Upper lobe of right lung (tissue), 1 donor: ENCODE measurements around the gene GNPTAB. TPM values are rescaled to one million over a fixed set of nuclear protein-coding genes. Genes with fewer than 3 reads are reported as not detected.
"Not testable (repeated sequence)": the region's sequence is repeated elsewhere in the genome, so short reads cannot be mapped to it uniquely, and the experiment has no call there.

Source experiments
- ATAC-seq: fragments of 200-7000 bp; cut with Tn5 transposase; one replicate; pipeline ENCODE4 v1.9.1; 2020; ENCODE audit warnings: mild to moderate bottlenecking, moderate library complexity
- DNase-seq: peaks from one replicate; pipeline ENCODE4 v3.0.0-alpha.2; 2020
- H3K27ac ChIP-seq: fragments of 200-600 bp; one replicate; pipeline ENCODE4 v1.8.0; 2022
- H3K27me3 ChIP-seq: fragments of 200-600 bp; one replicate; pipeline ENCODE4 v1.8.0; 2022; ENCODE audit warnings: mild to moderate bottlenecking
- H3K36me3 ChIP-seq: fragments of 200-600 bp; one replicate; pipeline ENCODE4 v1.8.0; 2022
- H3K4me1 ChIP-seq: fragments of 200-600 bp; one replicate; pipeline ENCODE4 v1.8.0; 2022
- H3K4me3 ChIP-seq: fragments of 200-600 bp; one replicate; pipeline ENCODE4 v1.8.0; 2022; ENCODE audit warnings: mild to moderate bottlenecking
- H3K9me3 ChIP-seq: fragments of 200-600 bp; one replicate; pipeline ENCODE4 v1.8.0; 2022
- intact Hi-C: fragments of 100-400 bp; cut with DNase I; formaldehyde crosslinking; loops from one replicate; pipeline ENCODE4 v1.11.0; 2022
- total RNA-seq: library from RNA; stranded (reverse); fragmentation: NEBNext Ultra II Directional; extraction: Animal tissue kit (Norgen Biotek cat#: 25700); gene quantifications from one replicate; pipeline ENCODE4 v1.2.1, GENCODE V29; 2021
- TF ChIP-seq, protein P1 (sequence below): fragments of 200-600 bp; IDR thresholded peaks from one replicate; pipeline ENCODE4 v1.8.0; 2022; ENCODE audit warnings: antibody characterized with exemption
- donor health status: DM: no; HTN: yes; CAD: no; lungs with severe emphysema.

Gene GNPTAB
- total RNA-seq, 1 donor from 2014 or later = 65.9 TPM

GRCh38 chr12:101819467-101819866 is 11.3 kb downstream of the GNPTAB start:
- TF ChIP-seq, protein P1, sequence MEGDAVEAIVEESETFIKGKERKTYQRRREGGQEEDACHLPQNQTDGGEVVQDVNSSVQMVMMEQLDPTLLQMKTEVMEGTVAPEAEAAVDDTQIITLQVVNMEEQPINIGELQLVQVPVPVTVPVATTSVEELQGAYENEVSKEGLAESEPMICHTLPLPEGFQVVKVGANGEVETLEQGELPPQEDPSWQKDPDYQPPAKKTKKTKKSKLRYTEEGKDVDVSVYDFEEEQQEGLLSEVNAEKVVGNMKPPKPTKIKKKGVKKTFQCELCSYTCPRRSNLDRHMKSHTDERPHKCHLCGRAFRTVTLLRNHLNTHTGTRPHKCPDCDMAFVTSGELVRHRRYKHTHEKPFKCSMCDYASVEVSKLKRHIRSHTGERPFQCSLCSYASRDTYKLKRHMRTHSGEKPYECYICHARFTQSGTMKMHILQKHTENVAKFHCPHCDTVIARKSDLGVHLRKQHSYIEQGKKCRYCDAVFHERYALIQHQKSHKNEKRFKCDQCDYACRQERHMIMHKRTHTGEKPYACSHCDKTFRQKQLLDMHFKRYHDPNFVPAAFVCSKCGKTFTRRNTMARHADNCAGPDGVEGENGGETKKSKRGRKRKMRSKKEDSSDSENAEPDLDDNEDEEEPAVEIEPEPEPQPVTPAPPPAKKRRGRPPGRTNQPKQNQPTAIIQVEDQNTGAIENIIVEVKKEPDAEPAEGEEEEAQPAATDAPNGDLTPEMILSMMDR = no peak
- Histone ChIP-seq H3K27me3 (no peaks in the 10 kb centered on the region), H3K9me3 (no peaks in the 10 kb centered on the region), H3K4me3 (no peak overlapping the region), H3K27ac (no peak overlapping the region), H3K36me3 (no peaks in the 10 kb centered on the region), H3K4me1 (peaks cover 26% of the 10 kb centered on the region)
- no peak for ATAC-seq
- DNase-seq = no peak
- intact Hi-C loops = no loop called here

DNA sequence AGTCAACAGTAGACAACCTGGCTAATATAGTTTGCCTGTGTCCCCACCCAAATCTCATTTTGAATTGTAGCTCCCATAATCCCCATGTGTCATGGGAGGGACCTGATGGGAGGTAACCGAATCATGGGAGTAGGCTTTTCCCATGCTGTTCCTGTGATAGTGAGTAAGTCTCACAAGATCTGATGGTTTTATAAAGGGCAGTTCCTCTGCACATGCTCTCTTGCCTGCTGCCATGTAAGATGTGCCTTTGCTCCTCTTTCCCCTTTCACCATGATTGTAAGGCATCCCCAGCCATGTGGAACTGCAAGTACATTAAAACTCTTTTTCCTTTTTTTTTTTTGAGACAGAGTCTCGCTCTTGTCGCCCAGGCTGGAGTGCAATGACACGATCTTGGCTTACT is 12.1 kb downstream of the GNPTAB start:
- ATAC-seq, H3K36me3 ChIP-seq, intact Hi-C loops, H3K4me3 ChIP-seq, DNase-seq, H3K27ac ChIP-seq, H3K27me3 ChIP-seq, H3K9me3 ChIP-seq: not testable (repeated sequence)
- peaks cover 18% of the 10 kb centered on the region for H3K4me1 ChIP-seq

- TF ChIP-seq, protein P1 = no peak
- H3K4me1 ChIP-seq = no peaks in the 10 kb centered on the region
- no peak for ATAC-seq
- no peaks in the 10 kb centered on the region for H3K27me3 ChIP-seq
- H3K27ac ChIP-seq = no peak overlapping the region
- H3K9me3 ChIP-seq = no peaks in the 10 kb centered on the region
- intact Hi-C loops = no loop called here
- DNase-seq = no peak
- H3K4me3 ChIP-seq = no peak overlapping the region
- no peaks in the 10 kb centered on the region for H3K36me3 ChIP-seq
Observed at GRCh38 chr12:101813117-101813516, 17.6 kb downstream of the GNPTAB start.

DNA sequence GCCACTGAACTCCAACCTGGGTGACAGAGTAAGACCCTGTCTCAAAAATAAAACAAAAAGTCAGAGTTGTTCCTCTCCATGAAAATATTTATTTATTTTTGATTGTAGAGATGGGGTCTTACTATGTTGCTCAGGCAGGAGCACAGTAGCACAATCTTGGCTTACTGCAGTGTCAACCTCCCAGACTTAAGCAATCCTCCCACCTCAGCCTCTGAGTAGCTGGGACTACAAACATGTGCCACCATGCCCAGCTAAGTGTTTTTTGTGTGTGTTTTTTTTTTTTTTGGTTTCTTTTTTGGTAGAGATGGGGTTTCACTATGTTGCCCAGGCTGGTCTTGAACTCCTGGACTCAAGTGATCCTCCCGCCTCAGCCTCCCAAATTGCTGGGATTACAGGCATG is 18.0 kb downstream of the GNPTAB start:
- H3K4me1 ChIP-seq, H3K36me3 ChIP-seq, DNase-seq, ATAC-seq, intact Hi-C loops, H3K9me3 ChIP-seq, H3K4me3 ChIP-seq, H3K27ac ChIP-seq, H3K27me3 ChIP-seq: not testable (repeated sequence)

GRCh38 chr12:101811342-101811741 is 19.4 kb downstream of the GNPTAB start:
- H3K27ac ChIP-seq, H3K36me3 ChIP-seq, H3K4me1 ChIP-seq, H3K9me3 ChIP-seq, DNase-seq, ATAC-seq, H3K4me3 ChIP-seq, intact Hi-C loops, H3K27me3 ChIP-seq: not testable (repeated sequence)

DNA sequence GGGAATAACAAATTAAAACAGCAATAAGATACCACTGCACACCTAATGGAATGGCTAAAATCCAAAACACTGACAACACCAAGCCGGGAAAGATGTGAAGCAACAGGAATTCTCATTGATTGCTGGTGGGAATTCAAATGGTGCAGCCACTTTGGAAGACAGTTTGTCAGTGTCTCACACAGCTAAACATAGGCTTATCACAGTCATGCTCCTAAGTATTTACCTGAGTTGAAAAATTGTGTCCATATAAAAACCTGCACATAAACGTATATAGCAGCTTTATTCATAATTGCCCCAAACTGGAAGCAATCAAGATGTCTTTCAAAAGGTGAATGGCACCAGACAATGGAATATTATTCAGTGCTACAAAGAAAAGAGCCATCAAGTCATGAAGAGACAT is 21.6 kb downstream of the GNPTAB start:
- no peak overlapping the region for H3K4me3 ChIP-seq
- no peak overlapping the region for H3K27ac ChIP-seq
- H3K9me3 ChIP-seq = no peaks in the 10 kb centered on the region
- H3K36me3 ChIP-seq = no peaks in the 10 kb centered on the region
- DNase-seq (no peak), ATAC-seq (no peak)
- TF ChIP-seq, protein P1 = no peak
- H3K27me3 ChIP-seq = no peaks in the 10 kb centered on the region
- no peaks in the 10 kb centered on the region for H3K4me1 ChIP-seq
- intact Hi-C loops = no loop called here

DNA sequence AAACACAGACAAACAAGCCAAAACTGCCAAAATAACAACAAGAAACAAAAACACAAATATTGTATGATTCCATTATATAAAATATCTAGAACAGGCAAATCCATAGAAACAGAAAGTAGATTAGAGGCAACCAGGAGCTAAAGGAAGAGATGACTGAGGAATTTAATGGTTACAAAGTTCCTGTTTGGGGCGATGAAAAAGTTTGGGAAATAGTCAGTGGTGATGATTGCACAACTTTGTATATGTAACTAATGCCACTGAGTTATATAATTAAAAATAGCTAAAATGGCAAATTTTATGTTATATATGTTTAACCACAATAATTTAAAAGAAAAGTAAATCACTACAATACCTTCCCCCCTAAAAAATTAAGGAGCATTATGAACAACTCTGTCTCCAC is 24.5 kb downstream of the GNPTAB start:
- Histone ChIP-seq H3K36me3 (no peaks in the 10 kb centered on the region), H3K27ac (no peak overlapping the region), H3K4me3 (no peak overlapping the region), H3K4me1 (no peaks in the 10 kb centered on the region), H3K9me3 (no peaks in the 10 kb centered on the region), H3K27me3 (no peaks in the 10 kb centered on the region)
- intact Hi-C loops = no loop called here
- TF ChIP-seq, protein P1 = no peak
- ATAC-seq (no peak), DNase-seq (no peak)
